ENCODE data around the gene DENND2D. TPM values are rescaled to one million over a fixed set of nuclear protein-coding genes. Genes with fewer than 3 reads are reported as not detected.
A peak's percentile ranks its signal among the peaks of the same experiment; 100 is the strongest.

The DENND2D gene
- total and polyA plus RNA-seq, 9 of the 15 experiments (the other 6 are each of a cell fraction or from before 2014, with no cell fraction given): 0.08 to 0.44 (median 0.13) TPM; not detected in 6

GRCh38 chr1:111199881-111200801 lies at the start of gene DENND2D (continued):
- TF ChIP-seq, protein P1, sequence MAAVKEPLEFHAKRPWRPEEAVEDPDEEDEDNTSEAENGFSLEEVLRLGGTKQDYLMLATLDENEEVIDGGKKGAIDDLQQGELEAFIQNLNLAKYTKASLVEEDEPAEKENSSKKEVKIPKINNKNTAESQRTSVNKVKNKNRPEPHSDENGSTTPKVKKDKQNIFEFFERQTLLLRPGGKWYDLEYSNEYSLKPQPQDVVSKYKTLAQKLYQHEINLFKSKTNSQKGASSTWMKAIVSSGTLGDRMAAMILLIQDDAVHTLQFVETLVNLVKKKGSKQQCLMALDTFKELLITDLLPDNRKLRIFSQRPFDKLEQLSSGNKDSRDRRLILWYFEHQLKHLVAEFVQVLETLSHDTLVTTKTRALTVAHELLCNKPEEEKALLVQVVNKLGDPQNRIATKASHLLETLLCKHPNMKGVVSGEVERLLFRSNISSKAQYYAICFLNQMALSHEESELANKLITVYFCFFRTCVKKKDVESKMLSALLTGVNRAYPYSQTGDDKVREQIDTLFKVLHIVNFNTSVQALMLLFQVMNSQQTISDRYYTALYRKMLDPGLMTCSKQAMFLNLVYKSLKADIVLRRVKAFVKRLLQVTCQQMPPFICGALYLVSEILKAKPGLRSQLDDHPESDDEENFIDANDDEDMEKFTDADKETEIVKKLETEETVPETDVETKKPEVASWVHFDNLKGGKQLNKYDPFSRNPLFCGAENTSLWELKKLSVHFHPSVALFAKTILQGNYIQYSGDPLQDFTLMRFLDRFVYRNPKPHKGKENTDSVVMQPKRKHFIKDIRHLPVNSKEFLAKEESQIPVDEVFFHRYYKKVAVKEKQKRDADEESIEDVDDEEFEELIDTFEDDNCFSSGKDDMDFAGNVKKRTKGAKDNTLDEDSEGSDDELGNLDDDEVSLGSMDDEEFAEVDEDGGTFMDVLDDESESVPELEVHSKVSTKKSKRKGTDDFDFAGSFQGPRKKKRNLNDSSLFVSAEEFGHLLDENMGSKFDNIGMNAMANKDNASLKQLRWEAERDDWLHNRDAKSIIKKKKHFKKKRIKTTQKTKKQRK (IDR thresholded peaks at IDR 0.05; ENCODE audit: borderline replicate concordance, low read depth, low read length): no peak
- TF ChIP-seq ZNF253 (CRISPR knock-in tag; conservative IDR thresholded peaks at IDR 0.05) (no peak), RBM25 (IDR thresholded peaks at IDR 0.05; ENCODE audit: low read depth, low read length, severe bottlenecking) (no peak), LEF1 (IDR thresholded peaks at IDR 0.05) (no peak), PPARD (CRISPR knock-in tag; IDR thresholded peaks at IDR 0.05) (no peak), ZNF583 (CRISPR knock-in tag; IDR thresholded peaks at IDR 0.05) (0 out of 2 replicates have a peak, but pooled peaks have one; percentile 18), SAFB (IDR thresholded peaks at IDR 0.05; ENCODE audit: borderline replicate concordance, low read depth, low read length) (no peak), ZNF75A (CRISPR knock-in tag; IDR thresholded peaks at IDR 0.05) (no peak), PRMT5 (CRISPR knock-in tag; IDR thresholded peaks at IDR 0.05) (no peak), MED1 (CRISPR knock-in tag; IDR thresholded peaks at IDR 0.05; ENCODE audit: borderline replicate concordance) (no peak), JUN (IDR thresholded peaks at IDR 0.05; ENCODE audit: borderline replicate concordance, low read depth, low read length) (no peak), JUN (CRISPR knock-in tag; IDR thresholded peaks at IDR 0.05; ENCODE audit: borderline replicate concordance) (no peak), HDAC8 (tag; IDR thresholded peaks at IDR 0.05) (no peak), ZNF174 (CRISPR knock-in tag; IDR thresholded peaks at IDR 0.05) (no peak), SMAD4 (CRISPR knock-in tag; conservative IDR thresholded peaks at IDR 0.05) (0 out of 2 replicates have a peak, but pooled peaks have one; percentile 51), PYGO2 (tag; IDR thresholded peaks at IDR 0.05) (peak; percentile 44; the same call in 1 of the 2 replicates)
- TF ChIP-seq, protein P2, sequence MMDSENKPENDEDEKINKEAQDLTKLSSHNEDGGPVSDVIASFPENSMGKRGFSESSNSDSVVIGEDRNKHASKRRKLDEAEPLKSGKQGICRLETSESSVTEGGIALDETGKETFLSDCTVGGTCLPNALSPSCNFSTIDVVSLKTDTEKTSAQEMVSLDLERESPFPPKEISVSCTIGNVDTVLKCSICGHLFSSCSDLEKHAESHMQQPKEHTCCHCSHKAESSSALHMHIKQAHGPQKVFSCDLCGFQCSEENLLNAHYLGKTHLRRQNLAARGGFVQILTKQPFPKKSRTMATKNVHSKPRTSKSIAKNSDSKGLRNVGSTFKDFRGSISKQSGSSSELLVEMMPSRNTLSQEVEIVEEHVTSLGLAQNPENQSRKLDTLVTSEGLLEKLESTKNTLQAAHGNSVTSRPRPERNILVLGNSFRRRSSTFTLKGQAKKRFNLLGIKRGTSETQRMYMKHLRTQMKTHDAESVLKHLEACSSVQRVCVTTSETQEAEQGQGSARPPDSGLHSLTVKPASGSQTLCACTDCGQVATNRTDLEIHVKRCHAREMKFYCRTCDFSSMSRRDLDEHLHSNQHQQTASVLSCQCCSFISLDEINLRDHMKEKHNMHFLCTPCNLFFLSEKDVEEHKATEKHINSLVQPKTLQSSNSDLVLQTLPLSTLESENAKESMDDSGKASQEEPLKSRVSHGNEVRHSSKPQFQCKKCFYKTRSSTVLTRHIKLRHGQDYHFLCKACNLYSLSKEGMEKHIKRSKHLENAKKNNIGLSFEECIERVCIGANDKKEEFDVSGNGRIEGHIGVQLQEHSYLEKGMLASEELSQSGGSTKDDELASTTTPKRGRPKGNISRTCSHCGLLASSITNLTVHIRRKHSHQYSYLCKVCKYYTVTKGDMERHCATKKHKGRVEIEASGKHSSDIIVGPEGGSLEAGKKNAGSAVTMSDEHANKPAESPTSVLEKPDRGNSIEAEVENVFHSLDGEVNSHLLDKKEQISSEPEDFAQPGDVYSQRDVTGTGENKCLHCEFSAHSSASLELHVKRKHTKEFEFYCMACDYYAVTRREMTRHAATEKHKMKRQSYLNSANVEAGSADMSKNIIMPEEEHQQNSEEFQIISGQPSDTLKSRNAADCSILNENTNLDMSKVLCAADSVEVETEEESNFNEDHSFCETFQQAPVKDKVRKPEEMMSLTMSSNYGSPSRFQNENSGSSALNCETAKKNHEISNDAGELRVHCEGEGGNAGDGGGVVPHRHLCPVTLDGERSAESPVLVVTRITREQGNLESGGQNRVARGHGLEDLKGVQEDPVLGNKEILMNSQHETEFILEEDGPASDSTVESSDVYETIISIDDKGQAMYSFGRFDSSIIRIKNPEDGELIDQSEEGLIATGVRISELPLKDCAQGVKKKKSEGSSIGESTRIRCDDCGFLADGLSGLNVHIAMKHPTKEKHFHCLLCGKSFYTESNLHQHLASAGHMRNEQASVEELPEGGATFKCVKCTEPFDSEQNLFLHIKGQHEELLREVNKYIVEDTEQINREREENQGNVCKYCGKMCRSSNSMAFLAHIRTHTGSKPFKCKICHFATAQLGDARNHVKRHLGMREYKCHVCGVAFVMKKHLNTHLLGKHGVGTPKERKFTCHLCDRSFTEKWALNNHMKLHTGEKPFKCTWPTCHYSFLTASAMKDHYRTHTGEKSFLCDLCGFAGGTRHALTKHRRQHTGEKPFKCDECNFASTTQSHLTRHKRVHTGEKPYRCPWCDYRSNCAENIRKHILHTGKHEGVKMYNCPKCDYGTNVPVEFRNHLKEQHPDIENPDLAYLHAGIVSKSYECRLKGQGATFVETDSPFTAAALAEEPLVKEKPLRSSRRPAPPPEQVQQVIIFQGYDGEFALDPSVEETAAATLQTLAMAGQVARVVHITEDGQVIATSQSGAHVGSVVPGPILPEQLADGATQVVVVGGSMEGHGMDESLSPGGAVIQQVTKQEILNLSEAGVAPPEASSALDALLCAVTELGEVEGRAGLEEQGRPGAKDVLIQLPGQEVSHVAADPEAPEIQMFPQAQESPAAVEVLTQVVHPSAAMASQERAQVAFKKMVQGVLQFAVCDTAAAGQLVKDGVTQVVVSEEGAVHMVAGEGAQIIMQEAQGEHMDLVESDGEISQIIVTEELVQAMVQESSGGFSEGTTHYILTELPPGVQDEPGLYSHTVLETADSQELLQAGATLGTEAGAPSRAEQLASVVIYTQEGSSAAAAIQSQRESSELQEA (IDR thresholded peaks at IDR 0.05; ENCODE audit: low read depth): no peak

Measured in K562 (cell line).